PC-3 (cell line): ENCODE results near the gene HNRNPC.

Experiments used
- CTCF ChIP-seq: fragments of 300-600 bp; sonication (generic); conservative IDR thresholded peaks from 2 replicates; pipeline ENCODE4 v1.5.1; 2017; ENCODE audit warnings: antibody characterized with exemption, low read depth, mild to moderate bottlenecking, low read length
- EZH2 ChIP-seq: fragments of 300-600 bp; sonication (generic); IDR thresholded peaks from one replicate; pipeline ENCODE4 v1.6.1; 2017; ENCODE audit warnings: antibody characterized with exemption, mild to moderate bottlenecking, low read length; ENCODE audit not compliant: unreplicated experiment

DNA sequence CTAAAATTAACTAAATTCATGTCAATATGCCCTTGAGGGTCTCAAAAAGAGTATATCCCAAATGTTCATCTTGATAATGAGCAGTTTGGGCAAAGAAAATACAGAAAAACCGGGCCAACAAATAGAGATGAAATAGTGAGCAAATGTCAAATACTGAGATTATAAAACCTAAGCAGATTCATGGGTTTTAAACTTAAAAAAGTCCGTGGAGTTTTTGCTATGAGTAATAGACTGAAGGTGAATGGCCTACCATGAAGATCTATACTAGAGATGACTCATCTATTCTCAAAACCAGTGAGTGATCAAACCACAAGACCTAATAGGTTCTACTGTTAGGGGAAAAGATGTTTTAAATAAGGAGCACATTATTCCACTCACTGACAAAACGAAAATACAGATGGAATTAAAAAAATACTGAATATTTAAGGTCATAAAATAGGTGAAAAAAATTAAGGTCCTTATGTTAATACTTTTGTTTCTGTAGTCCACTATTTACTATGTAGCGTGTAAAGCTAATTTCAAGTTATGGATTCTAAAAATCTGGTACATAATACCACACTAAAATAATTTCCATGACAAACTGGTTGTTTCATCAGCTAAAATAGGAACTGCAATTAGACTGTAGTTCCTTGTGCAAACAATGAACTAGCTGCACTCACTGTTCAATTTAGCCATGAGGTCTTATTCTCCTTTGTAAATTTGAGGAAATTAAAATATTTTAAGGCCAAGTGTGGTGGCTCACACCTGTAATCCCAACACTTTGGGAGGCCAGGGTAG lies 5.0 kb downstream of the HNRNPC start:
- TF ChIP-seq CTCF = no peak
- no peak for TF ChIP-seq EZH2
